Stimulated activated CD4-positive, alpha-beta T cell treated with anti-CD3 and anti-CD28 coated beads, Interleukin-15, amount 100 ng/mL, for 48 hours (primary cell): ENCODE measurements around the gene SRC.

ENCODE experiments used
- DNase-seq, 2 donors: peaks; one replicate each; pipeline ENCODE4 v3.0.0-alpha.2; 2020; ENCODE audit warnings: low read depth in 2 of 2

The SRC gene

DNA sequence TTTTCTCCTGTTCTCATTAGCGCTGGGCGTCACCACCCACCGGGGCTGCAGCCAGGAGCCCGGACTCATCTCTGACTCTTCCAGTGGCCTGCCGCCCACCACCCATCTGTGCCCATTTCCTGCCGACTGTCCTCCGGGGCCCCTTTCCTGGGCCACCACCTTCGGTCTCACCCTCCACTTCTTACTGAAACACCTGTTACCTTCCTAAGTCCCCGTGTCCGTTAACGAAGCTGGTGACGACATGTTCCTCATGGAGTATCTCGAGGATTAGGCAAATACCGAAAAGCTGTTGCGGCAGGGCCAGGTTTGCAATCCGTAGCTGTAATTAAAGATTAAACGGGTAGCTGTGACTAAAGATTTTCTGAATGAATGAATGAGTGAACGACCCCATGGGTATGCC lies 80.2 kb downstream of the SRC start:
- DNase-seq, result no peak

DNA sequence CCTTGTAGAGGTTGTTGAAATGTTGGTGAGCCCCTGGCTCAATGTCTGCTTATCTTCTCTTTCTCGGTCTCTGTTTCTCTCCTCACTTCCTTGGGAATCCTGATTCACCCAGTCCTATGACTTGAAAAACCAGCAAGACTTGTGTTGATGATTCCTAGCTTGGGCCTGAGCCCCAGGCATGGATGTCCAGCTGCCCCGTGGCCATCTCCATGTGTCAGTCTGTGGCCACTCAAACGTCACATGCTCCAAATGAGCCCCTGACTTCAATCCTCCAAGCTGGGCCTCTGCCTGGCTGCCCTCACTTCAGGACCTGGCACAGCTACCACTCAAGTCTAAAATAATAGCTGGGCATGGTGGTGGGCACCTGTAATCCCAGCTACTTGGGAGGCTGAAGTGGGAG lies 81.0 kb downstream of the SRC start:
- no peak for DNase-seq

DNA sequence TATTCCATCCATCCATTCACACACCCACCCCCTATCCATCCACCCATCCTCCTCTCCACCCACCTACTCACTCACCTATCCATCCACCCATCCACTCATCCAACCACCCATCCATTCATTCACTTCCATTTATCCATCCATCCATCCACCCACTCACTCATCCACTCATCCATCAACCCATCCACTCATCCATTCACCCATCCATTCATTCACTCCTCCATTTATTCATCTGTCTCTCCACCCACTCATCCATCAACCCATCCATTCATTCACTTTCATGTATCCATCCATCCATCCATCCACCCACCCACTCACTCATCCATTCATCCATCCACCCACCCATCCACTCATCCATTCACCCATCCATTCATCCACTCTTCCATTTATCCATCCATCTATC lies 84.1 kb downstream of the SRC start:
- DNase-seq, result no peak

DNA sequence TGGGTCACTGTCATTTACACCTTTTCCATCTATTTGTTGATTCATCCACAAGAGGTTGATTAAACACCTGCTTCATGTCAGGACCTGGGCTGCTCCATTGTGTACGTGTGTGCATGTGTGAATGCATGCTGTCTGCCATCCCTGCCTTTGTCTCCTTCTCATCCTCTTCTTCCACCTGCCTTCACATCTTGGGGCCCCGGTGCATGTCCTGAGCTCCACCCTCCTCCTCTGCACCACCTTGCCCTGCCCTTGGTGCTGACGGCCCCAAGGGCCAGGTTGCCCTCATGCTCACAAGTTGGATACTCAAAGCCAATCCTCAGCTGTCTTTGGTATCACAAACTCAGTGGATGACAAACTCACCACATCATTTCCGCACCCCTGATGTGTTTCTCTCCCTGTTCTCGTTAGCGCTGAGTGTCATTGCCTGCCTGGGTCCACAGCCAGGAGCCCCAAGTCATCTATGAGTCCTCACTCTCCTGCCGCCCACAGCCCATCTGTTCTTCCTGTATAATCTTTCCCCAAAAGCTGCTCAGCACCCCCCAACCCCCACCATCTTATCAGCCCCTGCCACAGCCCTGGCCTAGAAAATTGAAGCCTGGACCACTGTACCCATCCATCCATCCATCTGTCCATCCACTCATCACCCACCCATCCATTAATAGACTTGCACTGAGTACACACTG lies 85.0 kb downstream of the SRC start:
- no peak for DNase-seq

DNA sequence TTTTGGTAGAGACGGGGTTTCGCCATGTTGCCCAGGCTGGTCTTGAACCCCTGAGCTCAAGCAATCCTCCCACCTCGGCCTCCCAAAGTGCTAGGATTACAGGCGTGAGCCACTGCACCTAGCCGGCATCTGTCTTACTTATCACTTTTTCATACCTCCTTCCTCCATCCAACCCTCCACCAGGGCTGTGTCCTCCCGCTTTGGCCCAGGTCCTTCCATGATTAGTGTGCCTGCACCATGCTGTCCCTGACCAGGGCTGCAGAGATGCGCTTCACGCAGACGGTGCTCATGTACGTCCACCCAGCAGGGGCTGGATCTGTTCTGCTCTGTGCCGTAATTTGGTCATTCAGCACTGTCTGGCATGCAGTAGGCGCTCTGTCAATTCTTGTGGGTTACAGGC lies 85.8 kb downstream of the SRC start:
- no peak for DNase-seq

DNA sequence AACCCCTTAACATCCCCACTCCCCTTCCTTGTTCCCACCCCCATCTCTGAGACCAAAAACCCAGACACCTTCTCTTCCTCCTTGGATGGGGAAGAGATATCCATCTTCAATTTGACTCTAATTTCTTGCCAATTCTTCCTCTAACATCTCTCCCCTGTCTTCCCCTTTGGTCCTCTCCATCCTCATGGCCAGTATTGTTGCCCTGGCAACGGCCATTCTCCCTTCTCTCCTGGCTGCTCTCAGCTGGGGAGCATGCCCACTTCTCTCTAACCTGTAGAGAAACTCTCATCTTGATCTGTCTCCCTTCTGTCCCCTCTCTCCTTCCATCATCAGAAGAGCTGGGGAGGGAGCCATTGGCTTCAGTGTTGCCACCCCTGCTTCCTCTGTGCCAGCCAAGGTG lies 86.7 kb downstream of the SRC start:
- DNase-seq, result no peak

DNA sequence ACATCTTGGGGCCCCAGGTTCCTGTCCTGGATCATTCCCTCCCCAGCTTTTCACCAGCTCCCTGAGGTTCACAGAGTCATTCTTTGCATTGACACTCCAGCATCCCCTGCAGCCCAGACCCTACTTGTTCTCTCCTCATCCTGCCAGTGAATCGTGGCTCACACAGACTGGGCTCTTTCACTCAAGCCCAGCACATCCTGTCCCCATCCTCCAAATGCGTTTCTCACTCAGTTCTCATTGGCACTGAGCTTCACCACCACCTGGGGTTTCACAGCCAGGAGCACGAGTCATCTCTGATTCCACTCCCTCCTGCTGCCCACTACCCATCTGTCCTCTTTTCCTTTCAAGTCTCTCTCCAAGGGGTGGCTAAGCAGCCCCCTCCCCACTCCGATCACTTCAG lies 89.7 kb downstream of the SRC start:
- DNase-seq, result no peak

DNA sequence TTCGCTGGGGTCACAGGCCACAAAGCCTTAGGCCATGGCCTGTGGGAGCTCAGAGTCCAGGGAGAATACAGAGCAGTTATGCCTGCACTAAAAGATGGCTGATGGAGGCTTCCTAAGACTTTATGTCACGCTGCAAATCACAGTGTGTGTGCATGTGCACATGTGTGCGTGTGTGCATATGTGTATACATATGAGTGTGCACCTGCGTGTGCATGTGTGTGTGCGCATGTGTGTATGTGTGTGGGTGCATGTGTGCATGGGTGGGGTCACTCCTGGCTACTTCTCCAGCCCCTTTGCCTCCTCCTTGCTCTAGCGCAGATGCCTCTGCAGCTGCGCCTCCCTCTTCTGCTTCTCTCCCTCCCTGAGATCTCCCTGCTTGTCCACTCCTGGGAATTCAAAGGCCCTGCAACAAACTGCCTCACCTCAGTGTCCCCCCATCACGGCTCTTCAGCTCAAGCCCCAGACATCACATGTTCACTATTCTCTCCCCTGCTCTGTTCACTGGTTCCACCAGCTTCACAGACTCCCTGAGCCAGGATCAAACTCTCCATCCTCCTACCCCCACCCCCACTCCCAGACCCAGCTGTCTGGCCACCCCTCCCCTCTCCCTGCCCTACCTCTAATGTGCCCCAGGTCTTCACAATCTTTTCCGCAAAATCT lies 90.7 kb downstream of the SRC start:
- no peak for DNase-seq

DNA sequence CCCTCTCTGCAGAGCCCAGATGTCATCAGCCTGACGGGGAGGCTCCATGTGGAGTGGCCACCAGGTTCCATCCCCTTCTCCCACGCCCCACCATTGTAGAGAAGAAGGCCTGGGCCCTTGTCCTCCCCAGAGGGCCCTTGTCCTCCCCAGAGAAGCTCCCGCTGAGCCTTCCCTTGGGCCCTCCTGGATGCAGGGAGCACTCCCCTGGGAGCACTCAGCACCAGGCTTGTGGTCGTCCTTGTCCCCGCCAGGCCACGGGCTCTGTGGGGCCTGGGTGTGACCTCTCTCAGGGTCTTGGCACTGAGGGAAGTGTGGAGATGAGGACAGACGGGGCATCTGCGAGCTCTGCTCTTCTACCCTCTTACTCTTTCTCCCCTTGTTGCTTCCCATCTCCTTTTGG lies 91.7 kb downstream of the SRC start:
- no peak for DNase-seq

DNA sequence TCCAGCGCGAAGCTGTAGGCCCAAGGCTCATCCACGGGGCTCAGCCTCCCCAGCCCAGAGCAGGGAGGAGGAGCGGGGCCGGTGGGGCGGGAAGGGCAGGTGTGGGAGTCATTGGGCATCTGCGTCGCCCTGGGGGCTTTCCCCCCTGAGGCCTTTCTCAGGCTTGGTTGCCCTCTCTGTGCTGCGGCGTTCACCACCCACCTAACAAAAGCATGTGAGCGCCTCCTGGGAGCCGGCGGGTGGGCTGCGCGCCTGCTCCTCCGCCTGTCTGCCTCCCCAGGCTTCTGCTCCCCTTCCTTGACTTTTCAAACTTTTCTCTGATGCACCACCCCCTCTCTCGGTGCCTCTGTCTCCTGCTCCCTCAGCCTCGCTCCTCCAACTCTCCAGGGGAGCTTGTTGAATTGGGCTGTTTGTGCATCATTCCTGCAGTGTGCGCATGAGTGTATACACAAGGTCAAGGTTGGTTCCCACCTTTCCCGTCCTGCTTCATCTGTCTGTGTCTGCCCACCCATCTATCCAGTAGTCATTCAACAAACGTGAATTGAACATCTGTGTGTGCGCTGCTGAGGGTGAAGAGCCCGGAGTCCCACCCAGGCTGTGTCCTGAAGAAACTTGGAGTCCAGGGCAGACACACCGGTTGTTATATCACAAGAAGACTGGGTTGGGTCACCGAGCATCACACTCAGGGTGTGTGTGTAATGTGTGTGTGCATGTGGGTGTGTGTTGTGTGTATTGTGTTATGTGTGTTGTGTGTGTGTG lies 92.7 kb downstream of the SRC start:
- DNase-seq, result no peak

DNA sequence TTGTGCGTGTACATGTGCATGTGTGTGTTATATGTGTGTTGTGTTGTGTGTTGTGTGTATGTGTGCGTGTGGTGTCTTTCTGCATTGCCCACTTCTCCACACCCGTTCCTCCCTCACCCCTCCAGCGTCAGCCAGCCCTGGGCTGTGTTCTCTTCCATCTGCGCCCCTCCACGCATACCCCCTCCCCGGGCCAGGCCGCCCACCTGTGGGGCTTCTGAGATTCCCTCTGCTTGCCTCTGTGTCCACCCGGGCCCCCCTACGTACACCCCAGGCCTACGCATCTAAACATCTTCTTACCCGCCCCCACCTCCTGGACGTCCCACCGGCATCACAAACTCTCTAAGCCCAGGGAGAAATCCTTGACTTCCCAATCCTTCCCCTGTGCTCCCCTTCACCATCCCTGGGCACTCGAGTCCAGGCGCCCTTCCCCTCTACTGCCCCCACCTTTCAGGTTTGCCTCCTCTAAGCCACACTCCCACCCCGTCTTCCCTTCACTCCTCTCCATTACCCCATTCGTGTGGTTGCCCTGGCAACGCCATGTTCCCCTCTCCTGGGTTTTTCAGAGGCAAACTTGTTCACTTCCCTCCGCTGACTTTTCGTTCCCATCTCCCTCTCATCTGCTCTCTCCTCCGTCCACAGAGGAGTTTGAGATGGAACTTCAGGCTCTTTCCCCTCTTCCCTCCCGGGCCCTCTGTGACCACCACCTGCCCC lies 93.4 kb downstream of the SRC start:
- no peak for DNase-seq

DNA sequence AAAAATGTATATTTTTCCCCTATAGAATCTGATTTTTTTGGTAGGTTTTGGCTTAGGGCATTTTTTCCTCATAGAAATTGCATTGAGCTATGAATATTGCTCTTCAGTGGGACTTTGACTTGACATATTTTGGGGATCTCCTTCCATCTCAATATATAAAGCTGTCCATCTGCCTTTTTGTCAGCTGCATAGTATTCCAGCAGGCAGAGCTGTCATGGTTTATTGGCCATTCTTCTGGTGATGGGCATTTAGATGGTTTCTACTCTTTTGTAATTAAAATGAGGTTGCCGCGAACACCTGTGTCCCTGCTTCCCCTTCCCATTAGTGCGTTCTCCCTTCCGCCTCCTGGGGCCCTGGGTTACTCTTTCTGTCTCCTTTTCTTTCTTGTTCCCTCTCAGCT lies 95.1 kb downstream of the SRC start:
- DNase-seq, result no peak

DNA sequence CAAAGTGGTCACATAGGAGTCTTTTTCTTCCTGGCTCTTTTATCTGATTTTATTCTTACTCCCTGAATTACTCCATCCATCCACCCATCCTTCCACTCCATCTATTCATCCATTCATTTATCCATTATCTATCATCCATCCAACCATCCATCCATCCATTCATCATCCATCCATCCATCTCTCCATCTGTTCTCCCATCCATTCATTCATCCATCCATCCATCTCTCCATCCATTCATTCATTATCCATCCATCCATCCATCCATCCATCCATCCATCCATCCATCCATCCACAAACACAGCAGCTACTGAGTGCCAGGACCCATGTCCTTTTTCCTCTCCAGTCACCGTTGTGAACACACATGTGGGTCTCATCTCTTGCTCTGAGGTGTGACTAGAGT lies 96.6 kb downstream of the SRC start:
- no peak for DNase-seq

DNA sequence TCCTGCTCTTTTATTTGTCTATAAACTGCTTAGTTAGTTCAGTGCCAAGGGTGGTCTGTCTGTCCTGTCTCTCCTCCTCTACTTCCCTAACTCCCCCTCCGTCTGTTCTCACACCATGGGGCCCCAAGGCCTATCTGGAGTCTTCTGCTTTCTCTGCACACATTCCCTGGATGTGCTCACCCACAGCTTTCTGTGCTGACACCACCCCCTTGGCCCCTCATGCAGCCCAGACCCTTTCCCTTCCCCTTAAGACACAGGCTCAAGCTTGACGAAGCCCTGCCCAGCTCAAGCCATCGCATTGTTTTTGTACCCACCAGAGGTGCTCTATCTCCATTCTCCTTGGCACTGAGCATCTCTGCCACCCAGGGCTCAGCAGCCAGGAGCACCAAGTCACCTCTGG lies 97.0 kb downstream of the SRC start:
- no peak for DNase-seq

DNA sequence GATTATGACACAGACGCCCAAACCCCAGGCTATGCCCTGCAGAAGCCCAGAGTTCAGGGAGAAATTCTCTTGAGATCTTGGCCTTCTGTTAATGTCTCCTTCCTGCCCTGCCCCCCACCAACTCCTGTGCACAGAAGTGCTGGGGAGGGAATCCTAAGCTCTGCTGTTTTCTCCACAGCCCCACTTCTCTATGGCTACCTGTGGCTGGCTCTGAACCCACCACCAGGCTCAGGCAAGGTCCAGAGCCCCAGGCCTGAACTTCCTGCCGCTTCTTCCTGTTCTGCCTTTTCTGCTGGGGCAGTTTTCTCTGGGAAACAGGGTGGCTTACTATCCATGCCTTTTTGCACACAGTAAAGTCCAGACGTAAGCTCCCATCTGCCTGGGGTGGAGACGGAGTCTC lies 97.7 kb downstream of the SRC start:
- DNase-seq, result no peak

DNA sequence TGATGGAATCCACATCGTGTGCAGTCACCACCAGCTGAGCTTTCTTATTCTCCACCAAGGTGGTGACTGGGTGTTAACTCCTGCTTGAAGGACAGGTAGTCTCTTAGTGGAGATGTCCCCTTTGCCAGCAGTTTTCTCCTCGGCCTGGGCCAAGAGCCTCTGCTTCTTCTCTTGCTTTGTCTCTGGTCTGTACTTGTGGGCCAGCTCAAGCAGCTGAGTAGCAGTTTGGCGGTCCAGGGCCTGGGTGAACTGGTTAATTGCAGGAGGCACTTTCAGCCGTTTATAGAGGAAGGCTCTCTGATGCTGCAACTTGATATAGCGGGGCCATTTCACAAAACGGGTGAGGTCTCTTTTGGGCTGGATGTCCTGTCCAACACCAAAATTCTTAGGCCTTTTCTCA lies 99.1 kb downstream of the SRC start:
- no peak for DNase-seq

DNA sequence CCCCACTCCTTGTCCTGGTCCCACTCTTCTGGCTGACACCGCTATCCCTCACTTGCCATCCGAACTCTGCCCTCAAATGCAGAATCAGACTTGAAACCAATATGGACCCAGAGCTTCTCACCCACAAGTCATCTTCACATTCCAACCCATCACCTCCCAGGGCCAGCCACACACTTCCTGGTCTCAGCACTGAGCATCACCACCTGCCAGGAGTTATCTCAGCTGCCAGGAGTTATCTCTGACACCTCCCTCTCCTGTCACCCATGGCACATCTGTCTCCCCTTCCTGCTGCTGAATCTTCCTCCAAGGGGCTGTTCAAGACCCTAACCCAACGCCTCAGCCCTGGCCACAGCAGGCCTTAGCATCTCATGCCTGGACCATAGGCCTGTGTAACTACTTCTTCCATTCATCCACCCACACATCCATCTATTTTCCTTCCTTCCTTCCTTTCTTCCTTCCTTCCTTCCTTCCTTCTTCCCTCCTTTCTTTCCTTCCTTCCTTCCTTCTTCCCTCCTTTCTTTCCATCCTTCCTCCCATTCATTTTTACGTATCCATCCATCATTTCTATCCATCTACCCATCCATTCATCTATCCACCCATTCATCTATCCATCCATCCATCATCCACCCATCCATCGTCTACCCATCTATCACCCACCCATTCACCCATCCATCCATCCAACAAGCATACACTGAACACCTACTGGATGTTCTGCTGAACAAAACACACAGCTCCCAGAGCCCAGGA lies 100.5 kb downstream of the SRC start:
- DNase-seq, result no peak

DNA sequence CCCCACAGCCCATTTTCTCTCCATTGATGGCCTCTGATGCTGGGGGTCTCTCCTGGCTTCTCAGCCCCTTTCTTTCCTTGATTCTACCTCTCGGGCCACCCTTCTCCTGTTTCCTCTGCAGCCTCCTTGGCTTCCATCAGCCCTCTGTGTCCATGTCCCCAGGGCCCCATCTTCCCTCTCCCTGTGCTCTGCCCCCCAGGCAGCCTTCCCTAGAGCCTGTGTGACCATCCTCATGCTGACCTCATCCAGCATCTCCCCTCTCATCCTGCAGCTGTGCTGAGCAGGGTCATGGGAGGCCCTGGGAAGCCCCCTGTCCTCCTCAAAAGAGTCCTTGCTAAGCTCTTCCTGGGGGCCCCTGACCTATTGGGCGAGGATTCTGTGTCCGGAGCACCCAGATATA lies 101.7 kb downstream of the SRC start:
- DNase-seq, result no peak

DNA sequence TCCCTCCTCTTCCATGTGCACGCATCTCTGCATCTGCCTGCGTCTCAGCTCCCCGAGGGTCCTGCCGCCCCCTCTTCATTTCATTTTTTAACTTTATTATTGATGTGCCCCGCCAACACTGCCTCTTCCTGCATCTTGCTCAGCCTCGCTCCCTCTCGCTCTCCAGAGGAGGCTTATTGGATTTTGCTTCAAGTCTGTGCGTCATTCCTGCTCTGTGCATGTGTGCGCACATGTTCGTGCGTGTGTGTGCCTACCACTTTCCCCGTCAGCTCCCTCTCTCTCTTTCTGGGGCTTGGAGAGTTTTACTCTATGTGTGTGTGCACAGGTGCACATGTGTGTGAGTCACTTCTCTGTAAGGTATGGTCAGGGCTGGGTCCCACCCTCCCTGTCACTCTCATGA lies 103.3 kb downstream of the SRC start:
- no peak for DNase-seq

DNA sequence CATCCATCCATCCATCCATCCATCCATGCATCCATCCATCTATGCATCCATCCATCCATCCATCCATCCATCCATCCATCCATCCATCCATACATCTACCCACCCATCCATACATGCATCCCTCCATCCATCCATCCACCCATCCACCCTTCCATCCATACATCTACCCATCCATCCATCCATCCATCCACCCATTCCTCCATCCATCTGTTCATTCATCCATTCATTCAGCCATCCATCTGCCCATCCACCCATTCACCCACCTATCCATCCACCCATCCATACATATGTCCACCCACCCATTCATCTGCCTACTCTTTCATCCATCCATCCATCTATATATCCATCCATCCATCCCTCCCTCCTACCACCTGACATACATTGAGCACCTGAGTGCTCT lies 104.4 kb downstream of the SRC start:
- no peak for DNase-seq

DNA sequence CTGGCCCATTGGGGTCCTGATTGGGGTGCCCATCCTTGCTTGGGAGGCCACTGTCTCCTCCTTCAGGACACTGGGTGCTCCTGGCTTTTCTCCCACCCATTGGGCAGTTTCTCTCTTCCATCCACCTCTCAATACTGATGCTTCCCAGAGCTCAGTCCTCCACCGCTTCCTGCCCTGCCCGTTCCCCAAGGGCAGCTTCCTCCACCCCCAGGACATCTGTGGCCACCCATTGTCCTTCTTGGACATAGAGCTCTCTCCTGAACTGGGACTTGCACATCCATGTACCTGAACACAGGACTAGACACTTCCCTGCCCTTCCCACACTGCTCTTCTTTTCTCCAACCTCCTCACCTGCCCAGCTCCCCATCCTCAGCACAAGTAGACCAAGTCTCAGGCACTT lies 105.7 kb downstream of the SRC start:
- DNase-seq, result no peak

DNA sequence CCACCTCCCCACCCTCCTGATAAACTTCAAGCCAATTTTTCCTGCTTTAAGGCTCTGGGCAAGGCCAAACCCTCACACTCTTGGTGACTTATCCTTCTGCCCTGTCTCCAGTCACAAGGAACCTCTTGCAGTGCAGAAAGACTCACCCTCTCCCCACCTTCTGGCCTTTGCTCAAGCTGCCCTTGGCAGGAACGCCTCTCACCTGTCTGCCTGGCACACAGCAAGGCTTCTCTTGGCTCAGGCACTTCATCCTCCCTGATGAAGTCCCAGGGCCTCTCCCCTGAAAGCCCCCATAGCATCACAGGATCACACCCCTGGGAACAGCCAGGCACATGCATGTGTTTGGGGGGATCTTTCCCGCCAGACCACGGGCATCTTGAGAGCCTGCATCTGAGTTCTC lies 106.3 kb downstream of the SRC start:
- no peak for DNase-seq
